GM23338 (cell line): ENCODE data around the gene NRROS.

Source experiments
- CREB1 ChIP-seq: fragments of 250-450 bp; sonication (Bioruptor Pico); IDR thresholded peaks from 2 replicates; pipeline ENCODE4 v1.5.0; 2020; ENCODE audit warnings: low read depth, mild to moderate bottlenecking, moderate library complexity
- EZH2 ChIP-seq: fragments of 200-600 bp; sonication (generic); IDR thresholded peaks from one replicate; pipeline ENCODE4 v1.8.0; 2017; ENCODE audit warnings: antibody characterized with exemption, mild to moderate bottlenecking, low read depth; ENCODE audit not compliant: unreplicated experiment
- EZH2phosphoT487 ChIP-seq: fragments of 200-600 bp; sonication (generic); IDR thresholded peaks from one replicate; pipeline ENCODE4 v1.8.1; 2018; ENCODE audit warnings: antibody characterized with exemption; ENCODE audit not compliant: unreplicated experiment
- JUNB ChIP-seq: IDR thresholded peaks from one replicate; pipeline ENCODE4 v1.6.1; 2016; ENCODE audit warnings: antibody characterized with exemption; ENCODE audit not compliant: unreplicated experiment
- NANOG ChIP-seq: IDR thresholded peaks from 2 replicates; pipeline ENCODE4 v1.6.1; 2016; ENCODE audit warnings: antibody characterized with exemption, borderline replicate concordance
- POLR2AphosphoS5 ChIP-seq: IDR thresholded peaks from 2 replicates; pipeline ENCODE4 v1.6.1; 2016; ENCODE audit warnings: antibody characterized with exemption, low read depth
- STAT1 ChIP-seq: IDR thresholded peaks from one replicate; pipeline ENCODE4 v1.6.1; 2016; ENCODE audit warnings: antibody characterized with exemption; ENCODE audit not compliant: unreplicated experiment
- TF ChIP-seq, protein P1 (sequence below), 2 experiments: fragments of 200-600 bp in 1 of 2; sonication (generic) in 1 of 2; conservative IDR thresholded peaks; 2 replicates each; pipeline versions ENCODE4 v1.5.1 to v1.6.1; 2016 to 2017; ENCODE audit warnings: antibody characterized with exemption in 2 of 2, low read depth in 2 of 2, mild to moderate bottlenecking in 2 of 2, moderate library complexity in 1 of 2
- TF ChIP-seq, protein P2 (sequence below): IDR thresholded peaks from one replicate; pipeline ENCODE4 v1.6.1; 2018; ENCODE audit warnings: antibody characterized with exemption; ENCODE audit not compliant: unreplicated experiment
- TF ChIP-seq, protein P3 (sequence below): IDR thresholded peaks from 2 replicates; pipeline ENCODE4 v1.6.1; 2016; ENCODE audit warnings: antibody characterized with exemption

DNA sequence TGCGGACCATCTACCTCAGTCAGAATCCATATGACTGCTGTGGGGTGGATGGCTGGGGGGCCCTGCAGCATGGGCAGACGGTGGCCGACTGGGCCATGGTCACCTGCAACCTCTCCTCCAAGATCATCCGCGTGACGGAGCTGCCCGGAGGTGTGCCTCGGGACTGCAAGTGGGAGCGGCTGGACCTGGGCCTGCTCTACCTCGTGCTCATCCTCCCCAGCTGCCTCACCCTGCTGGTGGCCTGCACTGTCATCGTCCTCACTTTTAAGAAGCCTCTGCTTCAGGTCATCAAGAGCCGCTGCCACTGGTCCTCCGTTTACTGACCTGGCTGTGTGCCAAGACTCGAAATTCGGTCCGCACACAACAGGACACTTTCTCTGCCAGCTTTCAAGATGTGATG lies 21.9 kb downstream of the NRROS start:
- TF ChIP-seq EZH2 (no peak), EZH2phosphoT487 (no peak), POLR2AphosphoS5 (no peak), JUNB (no peak), CREB1 (no peak), STAT1 (no peak), NANOG (no peak)
- TF ChIP-seq, protein P1, sequence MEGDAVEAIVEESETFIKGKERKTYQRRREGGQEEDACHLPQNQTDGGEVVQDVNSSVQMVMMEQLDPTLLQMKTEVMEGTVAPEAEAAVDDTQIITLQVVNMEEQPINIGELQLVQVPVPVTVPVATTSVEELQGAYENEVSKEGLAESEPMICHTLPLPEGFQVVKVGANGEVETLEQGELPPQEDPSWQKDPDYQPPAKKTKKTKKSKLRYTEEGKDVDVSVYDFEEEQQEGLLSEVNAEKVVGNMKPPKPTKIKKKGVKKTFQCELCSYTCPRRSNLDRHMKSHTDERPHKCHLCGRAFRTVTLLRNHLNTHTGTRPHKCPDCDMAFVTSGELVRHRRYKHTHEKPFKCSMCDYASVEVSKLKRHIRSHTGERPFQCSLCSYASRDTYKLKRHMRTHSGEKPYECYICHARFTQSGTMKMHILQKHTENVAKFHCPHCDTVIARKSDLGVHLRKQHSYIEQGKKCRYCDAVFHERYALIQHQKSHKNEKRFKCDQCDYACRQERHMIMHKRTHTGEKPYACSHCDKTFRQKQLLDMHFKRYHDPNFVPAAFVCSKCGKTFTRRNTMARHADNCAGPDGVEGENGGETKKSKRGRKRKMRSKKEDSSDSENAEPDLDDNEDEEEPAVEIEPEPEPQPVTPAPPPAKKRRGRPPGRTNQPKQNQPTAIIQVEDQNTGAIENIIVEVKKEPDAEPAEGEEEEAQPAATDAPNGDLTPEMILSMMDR (conservative IDR thresholded peaks at IDR 0.05; ENCODE audit: low read depth in 2 of 2): no peak
- TF ChIP-seq, protein P2, sequence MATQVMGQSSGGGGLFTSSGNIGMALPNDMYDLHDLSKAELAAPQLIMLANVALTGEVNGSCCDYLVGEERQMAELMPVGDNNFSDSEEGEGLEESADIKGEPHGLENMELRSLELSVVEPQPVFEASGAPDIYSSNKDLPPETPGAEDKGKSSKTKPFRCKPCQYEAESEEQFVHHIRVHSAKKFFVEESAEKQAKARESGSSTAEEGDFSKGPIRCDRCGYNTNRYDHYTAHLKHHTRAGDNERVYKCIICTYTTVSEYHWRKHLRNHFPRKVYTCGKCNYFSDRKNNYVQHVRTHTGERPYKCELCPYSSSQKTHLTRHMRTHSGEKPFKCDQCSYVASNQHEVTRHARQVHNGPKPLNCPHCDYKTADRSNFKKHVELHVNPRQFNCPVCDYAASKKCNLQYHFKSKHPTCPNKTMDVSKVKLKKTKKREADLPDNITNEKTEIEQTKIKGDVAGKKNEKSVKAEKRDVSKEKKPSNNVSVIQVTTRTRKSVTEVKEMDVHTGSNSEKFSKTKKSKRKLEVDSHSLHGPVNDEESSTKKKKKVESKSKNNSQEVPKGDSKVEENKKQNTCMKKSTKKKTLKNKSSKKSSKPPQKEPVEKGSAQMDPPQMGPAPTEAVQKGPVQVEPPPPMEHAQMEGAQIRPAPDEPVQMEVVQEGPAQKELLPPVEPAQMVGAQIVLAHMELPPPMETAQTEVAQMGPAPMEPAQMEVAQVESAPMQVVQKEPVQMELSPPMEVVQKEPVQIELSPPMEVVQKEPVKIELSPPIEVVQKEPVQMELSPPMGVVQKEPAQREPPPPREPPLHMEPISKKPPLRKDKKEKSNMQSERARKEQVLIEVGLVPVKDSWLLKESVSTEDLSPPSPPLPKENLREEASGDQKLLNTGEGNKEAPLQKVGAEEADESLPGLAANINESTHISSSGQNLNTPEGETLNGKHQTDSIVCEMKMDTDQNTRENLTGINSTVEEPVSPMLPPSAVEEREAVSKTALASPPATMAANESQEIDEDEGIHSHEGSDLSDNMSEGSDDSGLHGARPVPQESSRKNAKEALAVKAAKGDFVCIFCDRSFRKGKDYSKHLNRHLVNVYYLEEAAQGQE: no peak
- TF ChIP-seq, protein P3, sequence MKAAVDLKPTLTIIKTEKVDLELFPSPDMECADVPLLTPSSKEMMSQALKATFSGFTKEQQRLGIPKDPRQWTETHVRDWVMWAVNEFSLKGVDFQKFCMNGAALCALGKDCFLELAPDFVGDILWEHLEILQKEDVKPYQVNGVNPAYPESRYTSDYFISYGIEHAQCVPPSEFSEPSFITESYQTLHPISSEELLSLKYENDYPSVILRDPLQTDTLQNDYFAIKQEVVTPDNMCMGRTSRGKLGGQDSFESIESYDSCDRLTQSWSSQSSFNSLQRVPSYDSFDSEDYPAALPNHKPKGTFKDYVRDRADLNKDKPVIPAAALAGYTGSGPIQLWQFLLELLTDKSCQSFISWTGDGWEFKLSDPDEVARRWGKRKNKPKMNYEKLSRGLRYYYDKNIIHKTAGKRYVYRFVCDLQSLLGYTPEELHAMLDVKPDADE: no peak
